Endometrial microvascular endothelial cells (primary cell): Measurements from ENCODE around the gene LETM1. TPM values are rescaled to one million over a fixed set of nuclear protein-coding genes. Genes with fewer than 3 reads are reported as not detected.

Experiments used
- in situ Hi-C: cut with HindIII; loops from 2 replicates; pipeline ENCODE4 v1.10.0; 2017; ENCODE audit warnings: low sequenced_read_pairs, low pct_unique_long_range_greater_than_20kb; ENCODE audit errors: inconsistent ontology term
- total RNA-seq: library from RNA; depleted of rRNA; stranded (reverse); fragments of >200 nt; gene quantifications from one replicate; pipeline ENCODE4 v1.2.3, GENCODE V29; 2015; ENCODE audit errors: inconsistent ontology term

Gene LETM1
- total RNA-seq, 1 donor from 2014 or later: 53.4 TPM

DNA sequence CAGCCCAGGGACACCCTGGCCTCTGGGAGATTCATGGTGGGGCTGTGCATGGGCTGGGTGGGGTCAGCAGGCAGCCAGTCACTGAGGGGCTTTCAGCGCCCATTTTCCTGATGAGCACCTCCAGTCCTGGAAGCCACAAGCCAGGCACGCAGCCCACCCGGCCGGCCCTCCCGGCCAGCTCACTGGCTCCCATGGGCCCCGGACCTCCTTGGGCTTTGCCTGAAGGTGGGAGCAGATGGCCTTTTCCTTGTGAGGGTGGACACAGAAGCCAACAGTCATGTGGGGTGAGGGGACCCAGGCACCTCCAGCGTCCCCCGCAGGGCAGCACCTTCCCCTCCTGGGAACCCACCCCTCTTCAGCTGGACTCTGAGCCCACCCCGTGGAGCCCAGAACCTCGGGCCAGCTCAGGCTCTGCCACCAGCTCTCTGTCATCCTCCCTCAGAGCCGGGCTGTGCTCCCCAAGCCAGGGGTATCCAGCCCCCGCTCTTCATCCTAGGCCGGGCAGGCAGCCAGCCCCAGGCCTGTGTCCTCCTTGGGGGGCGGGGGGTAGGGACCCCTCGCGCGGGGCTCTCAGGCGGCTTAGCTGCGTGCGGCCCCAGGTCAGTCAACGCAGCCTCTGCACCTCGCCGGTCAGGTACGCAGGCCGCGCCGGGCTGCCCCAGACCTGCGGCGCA, 63.7 kb downstream of the LETM1 start:
- in situ Hi-C loops: no loop called here

DNA sequence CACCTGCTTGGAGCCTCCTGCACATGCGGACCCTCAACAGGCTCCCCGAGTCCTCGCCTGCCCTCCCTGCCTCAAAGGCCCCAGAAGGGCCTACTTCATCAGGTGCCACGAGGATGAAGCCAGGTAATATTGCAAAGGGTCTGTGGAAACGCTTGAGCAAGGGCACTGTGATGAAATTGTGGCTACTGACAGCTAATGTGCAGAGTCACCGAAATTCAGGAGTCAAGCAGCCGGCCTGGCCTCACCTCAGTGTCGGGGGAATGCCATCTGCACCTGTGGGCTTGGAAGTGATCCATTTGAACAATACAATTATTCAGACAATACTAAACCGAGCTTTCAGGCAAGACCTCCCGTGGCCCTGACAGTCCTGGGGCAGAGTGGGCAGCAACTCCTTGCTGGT, 66.0 kb downstream of the LETM1 start:
- in situ Hi-C loops: no loop called here

DNA sequence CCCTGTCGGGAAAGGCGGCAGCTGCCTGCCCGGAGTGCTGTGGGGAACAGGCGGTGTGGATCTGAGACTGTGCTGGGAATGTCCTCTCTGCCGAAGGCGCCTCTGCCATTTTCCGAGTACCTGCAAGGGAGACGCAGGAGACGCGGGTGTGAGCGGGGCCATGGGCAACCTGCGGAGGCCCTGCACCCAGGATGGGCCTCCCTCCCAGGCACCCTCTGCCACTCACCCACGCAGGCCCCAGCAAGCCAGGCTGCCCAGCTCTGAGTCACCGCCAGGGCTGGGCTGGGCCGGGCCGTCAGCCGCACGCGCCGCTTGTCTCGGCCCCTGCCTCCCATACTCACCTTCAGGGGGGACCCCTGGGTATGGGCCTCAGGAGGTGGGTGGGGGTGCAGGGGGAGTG, 66.4 kb downstream of the LETM1 start:
- in situ Hi-C loops: no loop called here

DNA sequence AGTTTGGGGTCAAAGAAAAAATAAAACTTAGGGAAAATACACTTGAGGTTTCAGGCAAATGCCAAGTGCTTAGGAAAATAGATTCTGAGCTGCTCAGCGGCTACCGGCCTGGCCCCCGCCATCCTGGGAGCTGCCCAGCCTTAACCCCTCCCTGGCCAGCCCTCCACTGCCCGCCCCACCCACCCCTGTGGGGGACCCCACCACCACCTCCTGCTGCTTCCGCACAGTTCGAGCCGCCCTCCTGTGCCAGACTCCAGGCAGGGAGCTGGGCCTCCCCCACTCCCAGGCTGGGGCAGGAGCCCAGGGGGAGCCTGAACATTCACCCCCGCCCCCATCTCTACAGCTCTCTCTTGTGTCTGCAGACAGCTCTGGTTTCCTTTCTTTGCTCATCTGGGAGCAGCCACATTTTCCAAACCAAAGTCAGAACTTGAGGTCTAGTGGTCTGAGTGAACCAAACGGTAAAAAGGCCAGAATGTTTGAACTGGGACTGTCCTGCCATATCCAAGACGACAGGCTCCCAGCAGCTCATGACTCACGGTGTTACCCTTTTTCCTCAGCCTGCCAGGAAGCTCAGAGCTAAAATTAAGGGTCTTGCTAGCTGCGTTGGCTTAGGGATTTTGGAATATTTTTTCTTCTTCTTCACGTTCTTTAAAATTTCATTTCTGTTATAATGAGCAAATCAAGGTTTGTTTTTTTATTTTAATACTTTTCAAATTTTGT, 67.5 kb downstream of the LETM1 start:
- in situ Hi-C loops: no loop called here

DNA sequence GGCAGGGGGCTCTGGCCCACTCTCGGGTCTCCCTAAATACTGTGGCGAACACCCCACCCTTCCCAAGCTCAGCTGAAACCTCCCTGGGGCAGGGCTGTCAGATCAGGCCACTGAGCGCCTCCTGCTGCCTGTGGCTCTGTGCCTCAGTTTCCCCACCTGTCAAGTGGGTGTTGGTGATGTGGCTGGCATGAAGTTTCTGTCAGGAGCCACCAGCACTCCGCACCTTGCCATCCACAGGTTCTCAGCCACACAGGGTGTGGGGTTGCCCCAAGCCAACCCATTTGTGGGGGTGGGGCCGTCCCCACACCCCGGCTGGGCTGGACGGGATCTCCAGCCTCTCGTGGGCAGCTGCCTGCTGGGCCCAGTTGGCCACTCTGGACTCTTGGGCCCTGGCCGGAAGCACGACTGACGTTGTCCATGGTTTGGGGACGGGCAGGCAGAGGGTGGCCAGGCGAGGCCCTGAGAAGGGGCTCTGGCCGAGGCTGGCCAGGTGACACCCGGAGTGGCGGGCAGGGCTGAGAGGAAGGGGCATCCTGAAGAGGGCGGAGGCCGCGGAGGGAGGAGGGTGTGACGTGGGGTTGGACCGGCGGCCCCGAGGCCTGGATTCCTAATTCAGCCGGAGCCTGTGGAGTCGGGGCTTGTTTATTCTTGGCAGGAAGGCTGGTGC, 68.4 kb downstream of the LETM1 start:
- in situ Hi-C loops: no loop called here

DNA sequence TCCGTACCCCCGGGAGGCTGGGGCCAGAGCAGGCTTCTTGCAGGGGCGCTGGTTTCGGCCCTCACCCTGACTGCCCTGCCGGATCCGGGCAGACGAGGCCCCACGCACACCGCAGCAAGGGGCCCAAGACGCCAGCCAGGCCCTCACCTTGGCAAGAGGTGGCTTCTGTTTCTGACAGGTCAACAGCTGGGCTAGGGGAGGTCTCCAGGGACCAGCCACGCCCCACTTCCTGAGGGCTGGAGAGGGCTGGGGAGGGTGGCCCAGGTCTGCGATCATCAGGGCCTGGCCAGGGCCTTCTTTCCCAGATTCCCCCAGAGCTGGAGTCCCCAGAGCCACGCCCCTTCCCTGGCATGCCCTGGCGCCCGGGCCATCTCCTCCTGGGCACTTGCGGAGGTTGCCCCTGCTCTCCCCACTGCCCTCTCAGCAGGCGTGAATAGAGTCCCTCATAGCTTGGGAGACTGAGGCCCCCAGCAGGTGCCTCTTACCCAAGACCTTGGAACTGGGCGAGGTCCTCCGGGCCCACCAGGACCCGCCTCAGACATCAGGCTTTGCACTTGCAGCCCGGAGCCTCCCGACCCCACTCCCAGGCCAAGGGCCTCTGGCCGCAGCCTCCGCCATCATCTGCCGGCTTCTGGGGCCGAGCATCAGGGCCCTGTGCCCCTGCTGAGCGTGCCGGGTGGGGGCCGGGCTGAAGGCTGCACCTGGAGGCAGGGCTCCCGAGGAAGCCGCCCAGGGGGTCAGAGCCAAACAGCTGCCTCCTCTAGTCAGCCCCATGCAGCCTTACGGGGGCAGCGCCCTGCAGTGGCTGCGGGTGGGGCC, 69.2 kb downstream of the LETM1 start:
- in situ Hi-C loops: no loop called here

DNA sequence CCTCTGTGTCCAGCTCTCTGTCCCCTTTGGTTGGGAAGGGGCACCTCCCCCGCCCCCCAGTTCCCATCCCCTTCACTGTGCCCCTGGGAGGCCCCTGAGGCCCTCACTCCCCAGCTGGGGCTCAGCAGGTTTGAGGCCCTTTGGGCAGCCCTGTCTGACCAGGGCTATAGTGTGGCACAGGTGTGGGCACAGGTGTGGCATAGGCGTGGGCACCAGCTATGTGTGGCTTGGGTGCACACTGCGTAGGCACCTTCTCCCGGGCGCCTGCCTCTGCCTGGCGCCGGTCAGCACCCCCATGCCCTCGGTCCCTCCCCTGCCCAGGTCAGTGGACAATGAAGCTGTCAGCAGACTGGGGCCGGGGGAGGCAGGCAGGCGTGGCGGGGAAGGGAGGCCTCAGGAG, 70.4 kb downstream of the LETM1 start:
- in situ Hi-C loops: no loop called here

DNA sequence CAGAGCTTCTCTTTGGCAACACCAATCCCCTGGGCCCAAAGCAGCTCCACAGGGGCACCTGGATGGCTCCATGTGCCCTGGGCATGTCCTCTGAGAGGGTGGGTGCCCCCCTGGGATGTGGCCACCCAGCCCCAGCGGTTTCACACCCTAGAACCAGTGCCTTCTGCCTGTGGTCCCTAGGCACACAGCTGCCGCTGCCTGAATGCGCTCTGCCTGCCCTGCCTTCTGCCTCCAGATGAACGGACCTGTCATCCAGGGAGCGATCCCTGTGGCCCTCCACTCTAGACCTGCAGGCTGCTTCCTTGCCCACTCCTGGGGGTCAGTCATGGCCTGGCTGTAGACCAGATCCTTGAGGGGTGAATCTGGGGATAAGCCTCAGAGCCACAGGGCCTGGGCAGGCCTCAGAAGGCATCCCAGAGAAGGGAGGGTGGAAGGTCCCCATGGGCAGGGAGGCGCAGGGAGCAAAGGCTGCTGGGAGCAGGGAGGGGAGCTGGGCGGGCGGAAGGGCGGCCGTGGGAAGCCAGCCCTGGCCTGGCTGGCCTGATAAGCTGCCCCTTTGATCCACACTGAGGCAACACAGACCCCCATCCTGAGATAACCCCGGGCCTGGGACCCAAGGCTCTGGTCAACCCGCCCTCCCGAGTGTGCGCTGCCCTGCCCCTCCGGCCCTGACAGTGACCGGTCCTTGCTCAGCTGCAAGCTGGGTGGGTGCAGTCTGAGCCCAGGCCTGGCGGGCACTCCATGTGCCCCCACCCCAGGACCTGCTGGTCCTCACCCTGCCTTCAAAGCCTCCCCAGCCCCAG, 71.0 kb downstream of the LETM1 start:
- in situ Hi-C loops: no loop called here

DNA sequence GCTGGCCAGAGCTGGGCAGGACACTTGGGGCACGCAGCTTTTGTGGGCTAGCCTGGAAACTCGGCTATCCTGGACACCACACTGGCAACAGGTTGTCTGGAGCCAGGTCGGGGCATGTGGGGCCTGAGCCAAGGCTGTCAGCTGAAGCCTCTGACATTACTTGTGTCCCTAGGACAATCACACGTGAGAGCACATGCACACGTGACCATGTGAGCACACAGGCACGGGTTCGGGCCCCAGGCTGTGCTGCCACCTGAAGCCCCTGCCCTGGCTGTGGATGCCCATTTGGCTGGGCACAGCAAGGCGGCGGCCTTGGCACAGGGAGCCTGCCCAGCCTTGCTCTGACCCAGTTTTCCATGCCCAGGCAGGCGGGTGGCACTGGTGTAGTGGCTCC, 71.6 kb downstream of the LETM1 start:
- in situ Hi-C loops: no loop called here

DNA sequence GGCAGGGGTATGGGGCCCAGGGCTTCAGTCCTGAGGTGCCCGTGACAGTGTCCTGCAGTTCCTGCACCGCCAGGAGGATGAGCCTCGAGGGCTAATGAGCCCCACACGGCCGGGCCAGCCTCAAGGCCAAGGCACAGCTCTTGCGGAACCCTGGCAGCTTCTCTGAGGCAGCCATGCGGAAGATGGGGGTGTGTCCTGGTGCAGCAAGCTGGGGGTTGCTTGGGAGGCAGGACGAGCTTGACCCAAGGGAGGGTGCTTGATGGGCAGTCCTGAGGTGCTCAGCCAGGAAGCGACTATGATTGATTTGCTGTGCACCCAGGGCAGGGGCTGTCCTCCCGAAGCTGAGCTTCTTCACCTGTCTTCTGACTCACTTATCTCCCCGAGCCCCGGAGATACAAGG, 72.0 kb downstream of the LETM1 start:
- in situ Hi-C loops: no loop called here

DNA sequence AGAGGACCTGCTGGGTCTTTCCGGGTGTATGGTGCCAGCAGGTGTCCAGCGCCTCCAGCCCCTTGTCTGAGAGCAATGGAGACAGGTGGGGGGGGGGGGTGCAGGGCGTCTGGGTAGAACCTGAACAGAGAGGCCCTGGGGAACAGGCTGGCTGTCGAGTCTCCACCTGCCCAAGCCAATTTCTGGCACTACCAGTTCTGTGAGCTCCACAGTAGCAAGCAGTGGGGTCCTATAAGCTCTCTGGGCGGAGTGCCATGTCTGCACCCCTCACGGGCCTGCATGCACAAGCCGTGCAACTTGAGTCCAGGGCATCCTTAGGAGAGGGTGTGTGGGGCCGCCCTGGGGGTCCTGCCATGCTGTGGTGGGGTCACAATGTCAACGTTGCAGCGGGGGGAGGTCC, 72.9 kb downstream of the LETM1 start:
- in situ Hi-C loops: no loop called here

DNA sequence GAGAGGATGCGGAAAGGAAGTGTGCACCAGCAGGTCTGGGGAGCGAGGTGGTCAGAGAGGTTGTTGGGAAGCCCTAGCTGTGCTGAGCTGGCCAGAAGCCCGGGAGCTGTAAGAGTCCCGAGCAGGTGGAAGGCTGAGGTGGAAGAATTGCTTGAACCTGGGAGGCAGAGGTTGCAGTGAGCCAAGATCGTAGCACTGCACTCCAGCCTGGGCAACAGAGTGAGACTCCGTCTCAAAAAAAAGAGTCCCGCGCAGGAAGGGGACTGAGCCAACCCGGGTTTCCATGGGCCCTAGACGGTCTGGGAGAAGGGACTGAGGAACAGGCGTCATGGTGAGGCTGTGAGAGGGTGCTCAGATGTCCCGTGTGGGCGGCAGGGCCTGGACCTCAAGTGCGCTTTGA, 75.5 kb downstream of the LETM1 start:
- in situ Hi-C loops: no loop called here

DNA sequence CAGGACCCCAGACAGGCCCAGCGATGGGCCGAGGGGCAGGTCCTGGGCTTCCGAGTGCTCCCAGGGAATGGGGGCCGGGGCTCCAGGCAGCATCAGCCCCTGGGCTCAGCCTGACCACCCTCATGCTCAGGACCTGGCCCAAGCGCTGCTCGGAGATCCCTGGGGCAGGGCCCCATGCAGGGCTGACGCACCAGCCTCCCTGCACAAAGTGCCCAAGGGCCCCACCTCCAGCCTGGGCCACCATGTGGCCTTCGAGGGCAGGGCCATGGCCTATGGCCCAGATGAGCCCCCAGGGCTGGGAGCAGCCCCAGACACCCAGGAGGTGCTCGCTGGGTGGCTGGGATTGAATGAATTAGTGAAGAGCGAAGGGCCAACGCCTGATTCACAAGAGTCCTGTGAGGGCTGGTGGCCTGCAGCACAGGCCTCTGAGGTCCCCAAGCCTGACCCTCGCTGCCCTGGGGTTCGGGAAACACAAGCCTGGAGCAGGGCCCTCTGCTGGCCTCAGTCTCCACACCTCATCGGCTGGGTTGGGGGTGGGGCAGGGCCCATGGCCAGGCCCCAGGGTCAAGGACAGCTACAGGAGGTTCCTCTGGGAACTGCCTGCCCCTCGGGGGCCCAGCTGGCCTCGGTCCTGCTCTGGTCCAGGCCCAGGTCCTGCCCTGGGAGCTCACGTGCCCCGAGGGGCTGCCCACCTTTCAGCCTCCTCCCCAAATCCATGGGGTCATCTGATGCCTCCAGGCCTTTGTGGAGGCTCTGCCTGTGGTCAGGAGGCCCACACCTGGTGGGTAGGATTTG, 76.2 kb downstream of the LETM1 start:
- in situ Hi-C loops: no loop called here

DNA sequence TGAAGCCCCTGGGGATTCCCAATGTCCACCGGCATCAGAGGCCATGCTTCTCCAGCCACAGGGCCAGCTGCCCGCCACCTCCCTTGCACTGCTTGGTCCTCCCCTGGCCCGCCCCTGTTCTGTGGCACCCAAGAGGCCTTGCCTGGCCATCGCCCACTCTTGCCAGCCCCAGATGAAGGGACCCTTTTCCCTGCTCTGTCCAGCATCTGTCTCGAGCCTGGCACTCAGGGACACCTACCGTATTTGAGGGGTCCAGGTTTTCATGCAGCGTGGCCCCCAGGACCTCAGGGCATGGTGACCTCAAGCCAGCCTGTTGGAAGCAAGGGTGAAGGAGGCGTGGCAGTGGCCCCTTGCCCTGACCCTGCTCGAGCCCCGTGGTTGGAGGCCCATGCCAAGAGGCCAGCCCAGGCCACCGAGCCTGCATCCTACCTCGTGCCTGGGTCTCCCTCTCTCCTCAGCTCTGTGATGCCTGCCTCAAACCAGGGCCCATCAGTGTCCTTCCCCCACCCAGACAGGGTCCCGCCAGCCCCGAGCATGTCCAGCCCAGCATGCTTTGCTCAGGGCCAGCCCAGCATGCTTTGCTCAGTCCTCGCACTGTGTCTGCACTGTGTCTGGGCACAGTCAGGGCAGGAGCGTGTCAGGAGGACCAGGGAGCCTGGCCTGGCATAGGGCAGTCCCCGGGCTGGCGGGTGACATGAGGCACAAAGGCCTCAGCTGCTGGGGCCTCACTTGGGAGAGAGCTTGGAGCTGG, 77.1 kb downstream of the LETM1 start:
- in situ Hi-C loops: no loop called here

DNA sequence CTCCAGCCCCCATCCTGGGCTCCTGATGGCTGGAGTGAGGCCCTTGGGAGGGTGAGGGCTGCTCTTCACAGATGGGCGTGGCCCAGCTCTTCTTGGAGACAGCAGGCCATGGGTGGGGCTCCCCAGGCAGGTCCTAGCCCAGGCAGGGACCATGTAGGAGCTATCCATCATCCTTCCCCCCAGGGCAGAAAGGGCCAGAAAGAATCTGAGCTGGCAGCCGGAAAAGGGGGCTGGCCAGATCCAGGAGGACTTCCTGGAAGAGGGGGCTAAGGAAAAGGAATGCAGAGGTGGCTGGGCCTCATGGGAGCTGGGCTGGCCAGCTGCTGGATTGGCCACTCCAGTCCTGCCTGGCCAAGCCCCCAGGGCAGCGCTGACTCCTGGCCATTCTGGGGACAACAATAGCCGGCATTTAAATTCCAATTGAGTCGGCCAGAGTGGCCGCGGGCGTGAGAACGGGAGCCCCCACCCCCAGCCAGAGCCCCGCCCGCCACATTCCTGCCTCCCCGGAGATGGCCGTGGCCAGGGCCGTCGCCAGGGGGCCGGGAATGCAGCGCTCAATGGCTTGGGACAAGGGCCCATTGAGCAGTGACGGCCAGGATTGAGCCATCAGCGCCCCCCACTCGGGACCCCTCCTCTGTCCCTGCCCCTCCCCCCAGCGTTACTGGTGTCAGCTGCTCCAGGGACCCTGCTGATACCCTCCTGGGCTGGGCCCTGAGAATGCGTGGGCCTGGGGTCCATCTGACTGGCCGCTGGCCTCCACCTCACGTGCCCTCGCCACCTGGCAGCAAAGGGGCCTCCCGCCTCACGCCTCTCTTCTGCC, 77.9 kb downstream of the LETM1 start:
- in situ Hi-C loops: no loop called here

DNA sequence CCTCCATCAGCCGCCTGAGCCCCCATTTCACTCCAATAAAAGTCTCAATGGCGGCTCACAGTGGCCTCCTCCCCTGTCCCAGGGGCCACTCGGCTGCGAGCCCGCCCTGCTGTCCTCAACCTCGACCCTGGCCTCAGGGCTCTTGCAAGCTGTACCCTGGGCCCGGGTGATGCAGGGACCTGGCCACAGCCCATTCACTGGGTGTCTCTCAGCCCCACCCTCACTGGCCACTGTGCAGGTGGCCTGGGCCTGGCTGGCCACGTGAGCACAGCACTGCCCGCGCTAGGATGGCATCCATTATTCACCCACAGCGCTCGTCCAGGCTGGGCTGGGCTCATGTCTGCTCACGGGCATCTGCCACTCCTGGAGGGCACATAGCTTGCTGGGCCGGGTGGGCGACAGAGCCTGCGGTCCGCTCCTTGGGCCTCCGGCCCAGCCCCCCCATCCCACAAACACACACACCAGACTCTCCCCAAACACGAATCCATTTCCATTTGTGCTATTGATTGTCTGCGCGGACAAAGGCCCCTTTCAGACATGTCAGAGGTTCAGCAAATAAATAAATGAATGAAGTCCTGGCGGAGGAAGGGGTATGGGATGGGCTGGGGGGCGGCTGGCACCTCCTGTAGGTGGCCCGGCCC, 79.3 kb downstream of the LETM1 start:
- in situ Hi-C loops: no loop called here
